B cell (primary cell): Measurements from ENCODE around the gene MYOCOS. TPM values are rescaled to one million over a fixed set of nuclear protein-coding genes. Genes with fewer than 3 reads are reported as not detected.

Experiments used
- ATAC-seq: fragments of 200-7000 bp; cut with Tn5 transposase; one replicate; pipeline ENCODE4 v1.10.0; 2021; ENCODE audit warnings: low read depth, mild to moderate bottlenecking, moderate number of reproducible peaks, moderate library complexity
- CTCF ChIA-PET: fragments of 350-600 bp; sonication (Branson Sonifier 250); formaldehyde crosslinking; loops from one replicate; lab custom pipeline; 2021; ENCODE audit warnings: antibody characterized with exemption, inconsistent platforms; lab: Charles Lee
- POLR2A ChIA-PET: fragments of 350-600 bp; sonication (Branson Sonifier 250); formaldehyde crosslinking; loops from one replicate; lab custom pipeline; 2021; ENCODE audit warnings: antibody characterized with exemption; lab: Charles Lee
- DNase-seq: peaks from one replicate; pipeline ENCODE4 v3.0.0; 2013
- H2AFZ ChIP-seq: 2 replicates; pipeline ENCODE4 v1.6.1; 2012; ENCODE audit warnings: mild to moderate bottlenecking, low read depth, low read length; ENCODE audit not compliant: insufficient read depth, poor library complexity, severe bottlenecking
- H3K27ac ChIP-seq, 2 donors: 1 replicate in 1 of 2; 2 replicates in 1 of 2; pipeline ENCODE4 v1.5.1; 2012 to 2013; ENCODE audit warnings: low read length in 2 of 2, mild to moderate bottlenecking in 2 of 2, moderate library complexity in 1 of 2
- H3K27me3 ChIP-seq, 4 experiments: fragments of 200-600 bp in 1 of 4; sonication (generic) in 1 of 4; replicated peaks in 1 of 4; 1 replicate in 2 of 4; 2 replicates in 2 of 4; pipeline versions ENCODE4 v1.6.1 to v1.7.0; 2013 to 2016; ENCODE audit warnings: low read length in 3 of 4, mild to moderate bottlenecking in 2 of 4, mixed read lengths in 1 of 4, moderate library complexity in 1 of 4; ENCODE audit not compliant: insufficient read depth in 4 of 4, control insufficient read depth in 3 of 4; ENCODE audit errors: control extremely low read depth in 1 of 4
- H3K36me3 ChIP-seq, 2 experiments: replicated peaks in 1 of 2; 1 replicate in 1 of 2; 2 replicates in 1 of 2; pipeline versions ENCODE4 v1.6.1 to v1.7.1; 2013; ENCODE audit warnings: low read length in 1 of 2; ENCODE audit not compliant: insufficient read depth in 2 of 2, control insufficient read depth in 1 of 2; ENCODE audit errors: control extremely low read depth in 1 of 2, extremely low read depth in 1 of 2
- H3K4me1 ChIP-seq, 2 donors: fragments of 200-600 bp in 1 of 2; sonication (generic) in 1 of 2; 1 replicate in 1 of 2; 2 replicates in 1 of 2; pipeline versions ENCODE4 v1.5.1 to v1.6.1; 2013 to 2017; ENCODE audit warnings: low read length in 2 of 2; ENCODE audit not compliant: control insufficient read depth in 2 of 2, insufficient read depth in 2 of 2
- H3K4me2 ChIP-seq: replicated peaks from 2 replicates; pipeline ENCODE3; 2012; ENCODE audit warnings: mild to moderate bottlenecking, low read depth, low read length; ENCODE audit not compliant: poor library complexity, severe bottlenecking
- H3K4me3 ChIP-seq, 5 experiments: fragments of 200-600 bp in 1 of 5; sonication (generic) in 1 of 5; 1 replicate in 3 of 5; 2 replicates in 2 of 5; pipeline versions ENCODE4 v1.5.1 to v1.7.0; 2011 to 2016; ENCODE audit warnings: low read length in 4 of 5, mild to moderate bottlenecking in 4 of 5, low read depth in 2 of 5, control low read depth in 1 of 5, moderate library complexity in 1 of 5; ENCODE audit not compliant: insufficient read depth in 1 of 5; ENCODE audit errors: control extremely low read depth in 1 of 5, extremely low read depth in 1 of 5
- H3K79me2 ChIP-seq: fragments of 200-600 bp; sonication (generic); one replicate; pipeline ENCODE4 v1.6.0; 2016; ENCODE audit warnings: low read length; ENCODE audit not compliant: control insufficient read depth, insufficient read depth
- H3K9ac ChIP-seq: fragments of 200-600 bp; sonication (generic); 2 replicates; pipeline ENCODE4 v1.6.1; 2017; ENCODE audit warnings: mild to moderate bottlenecking, low read length, moderate library complexity
- H3K9me3 ChIP-seq, 3 donors: one replicate each; pipeline versions ENCODE4 v1.6.1 to v1.7.1; 2013; ENCODE audit warnings: low read length in 2 of 3; ENCODE audit not compliant: control insufficient read depth in 2 of 3, insufficient read depth in 1 of 3; ENCODE audit errors: control extremely low read depth in 1 of 3
- H4K20me1 ChIP-seq: 2 replicates; pipeline ENCODE4 v1.6.0; 2012; ENCODE audit warnings: mild to moderate bottlenecking, low read length; ENCODE audit not compliant: insufficient read depth, control insufficient read depth, poor library complexity, severe bottlenecking
- H3K27ac Mint-ChIP-seq: one replicate; pipeline ENCODE4 v1.8.0; 2021; ENCODE audit warnings: mixed read lengths
- H3K27me3 Mint-ChIP-seq: one replicate; pipeline ENCODE4 v1.8.0; 2021; ENCODE audit warnings: mixed read lengths
- H3K4me1 Mint-ChIP-seq: one replicate; pipeline ENCODE4 v1.8.0; 2021; ENCODE audit warnings: mixed read lengths
- H3K4me3 Mint-ChIP-seq: one replicate; pipeline ENCODE4 v1.8.0; 2021; ENCODE audit warnings: mixed read lengths
- H3K9me3 Mint-ChIP-seq: one replicate; pipeline ENCODE4 v1.8.0; 2022; ENCODE audit warnings: mixed read lengths; ENCODE audit not compliant: insufficient read depth
- CTCF ChIP-seq: fragments of 200-600 bp; IDR thresholded peaks from one replicate; pipeline ENCODE4 v1.8.0; 2022; ENCODE audit warnings: antibody characterized with exemption, mild to moderate bottlenecking
- EZH2 ChIP-seq: IDR thresholded peaks from 2 replicates; pipeline ENCODE4 v1.6.1; 2012; ENCODE audit warnings: borderline replicate concordance, low read depth, mild to moderate bottlenecking, moderate library complexity, low read length; ENCODE audit not compliant: insufficient read depth, poor library complexity, severe bottlenecking
- WGBS: methylation state at CpG from one replicate; pipeline ENCODE4 v1.1.5; 2013; ENCODE audit warnings: missing lambda C conversion rate; ENCODE audit not compliant: insufficient coverage; 5-methylcytosine and 5-hydroxymethylcytosine counted together
- intact Hi-C: fragments of 100-400 bp; cut with micrococcal nuclease; formaldehyde crosslinking; loops from one replicate; pipeline ENCODE4 v1.10.0; 2022
- polyA plus RNA-seq: library from polyadenylated mRNA; depleted of rRNA; stranded (reverse); fragments of >200 nt; gene quantifications from 2 replicates; pipeline ENCODE4 v1.2.3, GENCODE V29; 2012
- total RNA-seq, 2 donors: library from RNA; stranded (reverse); fragments of 120-200 nt in 1 of 2; gene quantifications; 1 replicate in 1 of 2; 2 replicates in 1 of 2; pipeline versions ENCODE4 v1.2.3 to v1.2.4, GENCODE V29; 2013 to 2022

Gene MYOCOS
- total and polyA plus RNA-seq, 2 donors (not counting 1 experiment from before 2014, with no cell fraction given): 0.39 TPM; not detected in 1

- no peak for TF ChIP-seq EZH2
- TF ChIP-seq CTCF: no peak
- intact Hi-C loops: no loop called here
- H3K27ac Mint-ChIP-seq: no peak overlapping the region
Observed at GRCh38 chr1:171590022-171590421, 32.0 kb upstream of the MYOCOS start.

GRCh38 chr1:171595324-171595723 is 26.7 kb upstream of the MYOCOS start:
- Mint-ChIP-seq H3K27me3 (no peaks in the 10 kb centered on the region), H3K4me3 (no peak overlapping the region), H3K9me3 (no peaks in the 10 kb centered on the region), H3K4me1 (peaks cover 2% of the 10 kb centered on the region), H3K27ac (no peak overlapping the region)
- Histone ChIP-seq H3K4me2 (no peak overlapping the region), H3K9ac (no peak overlapping the region), H3K27ac (no peak overlapping the region), H3K79me2 (no peaks in the 10 kb centered on the region), H3K9me3 (no peaks in the 10 kb centered on the region), H3K36me3 (peaks cover 3 to 25% of the 10 kb centered on the region in 2 experiments), H3K27me3 (no peaks in the 10 kb centered on the region), H3K4me1 (no peaks in the 10 kb centered on the region), H3K4me3 (no peak overlapping the region), H4K20me1 (no peaks in the 10 kb centered on the region), H2AFZ (no peak overlapping the region)
- ATAC-seq (no peak), DNase-seq (no peak)
- intact Hi-C loops: no loop called here
- 78% methylated on average over 1 of the region's 1 CpG for WGBS
- POLR2A ChIA-PET: no interaction called here
- CTCF ChIA-PET: no interaction called here
- no peak for TF ChIP-seq CTCF
- TF ChIP-seq EZH2: no peak

More at GRCh38 chr1:171590022-171590421, 32.0 kb upstream of the MYOCOS start:
- Histone ChIP-seq H3K4me2 (no peak overlapping the region), H2AFZ (no peak overlapping the region), H4K20me1 (no peaks in the 10 kb centered on the region), H3K27ac (no peak overlapping the region), H3K4me3 (no peak overlapping the region), H3K9me3 (no peaks in the 10 kb centered on the region), H3K79me2 (no peaks in the 10 kb centered on the region), H3K4me1 (no peaks in the 10 kb centered on the region), H3K27me3 (no peaks in the 10 kb centered on the region), H3K36me3 (peaks cover 19 to 65% of the 10 kb centered on the region in 2 experiments), H3K9ac (no peak overlapping the region)
- WGBS: no CpG with 5 or more reads among the region's 1 CpG
- DNase-seq (no peak), ATAC-seq (no peak)
- CTCF ChIA-PET: no interaction called here
- Mint-ChIP-seq H3K27me3 (no peaks in the 10 kb centered on the region), H3K4me3 (no peak overlapping the region), H3K9me3 (no peaks in the 10 kb centered on the region), H3K4me1 (no peaks in the 10 kb centered on the region)
- POLR2A ChIA-PET: no interaction called here
